GM12878 (cell line): ENCODE data around the gene CAMKK2. TPM values are rescaled to one million over a fixed set of nuclear protein-coding genes. Genes with fewer than 3 reads are reported as not detected.

Experiments
- EGR1 ChIP-seq, 2 experiments: IDR thresholded peaks; 1 replicate in 1 of 2; 2 replicates in 1 of 2; pipeline ENCODE4 v1.6.1; 2011 to 2012; ENCODE audit warnings: low read depth in 2 of 2, low read length in 2 of 2, borderline replicate concordance in 1 of 2, mild to moderate bottlenecking in 1 of 2, moderate library complexity in 1 of 2
- EP300 ChIP-seq, 2 experiments: fragments of 150-350 bp in 1 of 2; IDR thresholded peaks; 2 replicates each; pipeline ENCODE4 v1.6.1; 2011 to 2012; ENCODE audit warnings: low read depth in 2 of 2, low read length in 2 of 2, borderline replicate concordance in 1 of 2, improper control_type of control experiment in 1 of 2, inconsistent platforms in 1 of 2; ENCODE audit not compliant: control insufficient read depth in 1 of 2
- IKZF2 ChIP-seq, 2 experiments: fragments of 450-650 bp; IDR thresholded peaks; 2 replicates each; pipeline ENCODE4 v1.6.1; 2017; ENCODE audit warnings: mild to moderate bottlenecking in 2 of 2, moderate library complexity in 2 of 2
- LARP7 ChIP-seq: fragments of 450-650 bp; IDR thresholded peaks from 2 replicates; pipeline ENCODE4 v1.6.1; 2017; ENCODE audit warnings: mild to moderate bottlenecking
- MEF2B ChIP-seq: fragments of 450-650 bp; IDR thresholded peaks from 2 replicates; pipeline ENCODE4 v1.6.1; 2018; ENCODE audit warnings: mild to moderate bottlenecking, moderate library complexity; ENCODE audit not compliant: partially characterized antibody, poor library complexity, severe bottlenecking
- RAD51 ChIP-seq: fragments of 450-650 bp; IDR thresholded peaks from 2 replicates; pipeline ENCODE4 v1.6.1; 2016; ENCODE audit warnings: moderate library complexity, mild to moderate bottlenecking, inconsistent platforms
- SMAD5 ChIP-seq: IDR thresholded peaks from 2 replicates; pipeline ENCODE4 v1.6.1; 2016; ENCODE audit warnings: antibody characterized with exemption, low read depth
- SMARCA5 ChIP-seq: fragments of 450-650 bp; IDR thresholded peaks from 2 replicates; pipeline ENCODE4 v1.6.1; 2017; ENCODE audit warnings: mild to moderate bottlenecking
- SP1 ChIP-seq: IDR thresholded peaks from one replicate; pipeline ENCODE4 v1.6.1; 2011; ENCODE audit warnings: low read depth, low read length
- SPI1 ChIP-seq: IDR thresholded peaks from 2 replicates; pipeline ENCODE4 v1.6.1; 2011; ENCODE audit warnings: low read depth, mild to moderate bottlenecking, low read length, moderate library complexity, borderline replicate concordance; ENCODE audit not compliant: insufficient read depth
- STAT3 ChIP-seq: IDR thresholded peaks from 2 replicates; pipeline ENCODE4 v1.6.1; 2011; ENCODE audit warnings: low read depth, low read length, improper control_type of control experiment
- YBX1 ChIP-seq: fragments of 450-650 bp; IDR thresholded peaks from 2 replicates; pipeline ENCODE4 v1.6.1; 2016; ENCODE audit warnings: antibody characterized with exemption
- polyA plus RNA-seq, 11 experiments: library from polyadenylated mRNA; depleted of rRNA in 4 of 11; unstranded in 6 of 11; stranded (reverse) in 5 of 11; fragments of >200 nt; fragmentation: Nextera tagmentation in 4 of 11; fragmentation: Illumina TruSeq in 1 of 11; extraction: Ambion mirVana in 4 of 11; extraction: Trizol in 1 of 11; gene quantifications; 1 replicate in 1 of 11; 2 replicates in 10 of 11; pipeline versions ENCODE4 v1.2.1 to v1.2.3, GENCODE V29; 2011 to 2016; ENCODE audit warnings: inconsistent platforms in 2 of 11, missing spikeins in 2 of 11, low read depth in 1 of 11
- total RNA-seq, 4 experiments: library from RNA; depleted of rRNA in 3 of 4; stranded (reverse); fragments of >200 nt in 3 of 4; fragmentation: Illumina TruSeq in 1 of 4; extraction: Trizol in 1 of 4; gene quantifications; 2 replicates each; pipeline versions ENCODE4 v1.2.1 to v1.2.3, GENCODE V29; 2013 to 2021
- TF ChIP-seq, protein P1 (sequence below): IDR thresholded peaks from 2 replicates; pipeline ENCODE4 v1.6.1; 2012; ENCODE audit warnings: low read depth, low read length, improper control_type of control experiment
- TF ChIP-seq, protein P2 (sequence below): IDR thresholded peaks from 2 replicates; pipeline ENCODE4 v1.6.1; 2011; ENCODE audit warnings: borderline replicate concordance, low read depth, mild to moderate bottlenecking, moderate library complexity, mixed read lengths, low read length; ENCODE audit not compliant: insufficient read depth; ENCODE audit errors: extremely low read length
- TF ChIP-seq, protein P3 (sequence below): fragments of 450-650 bp; IDR thresholded peaks from 2 replicates; pipeline ENCODE4 v1.6.1; 2016; ENCODE audit warnings: mild to moderate bottlenecking
- TF ChIP-seq, protein P4 (sequence below): IDR thresholded peaks from 2 replicates; pipeline ENCODE4 v1.6.1; 2012; ENCODE audit warnings: low read length, inconsistent platforms
- TF ChIP-seq, protein P5 (sequence below): IDR thresholded peaks from 2 replicates; pipeline ENCODE4 v1.6.1; 2011; ENCODE audit warnings: low read depth, low read length, improper control_type of control experiment, borderline replicate concordance

The CAMKK2 gene
- total and polyA plus RNA-seq, 10 of the 15 experiments (the other 5 are each of a cell fraction or from before 2014, with no cell fraction given), result 5.2 to 40.6 (median 26.6) TPM

DNA sequence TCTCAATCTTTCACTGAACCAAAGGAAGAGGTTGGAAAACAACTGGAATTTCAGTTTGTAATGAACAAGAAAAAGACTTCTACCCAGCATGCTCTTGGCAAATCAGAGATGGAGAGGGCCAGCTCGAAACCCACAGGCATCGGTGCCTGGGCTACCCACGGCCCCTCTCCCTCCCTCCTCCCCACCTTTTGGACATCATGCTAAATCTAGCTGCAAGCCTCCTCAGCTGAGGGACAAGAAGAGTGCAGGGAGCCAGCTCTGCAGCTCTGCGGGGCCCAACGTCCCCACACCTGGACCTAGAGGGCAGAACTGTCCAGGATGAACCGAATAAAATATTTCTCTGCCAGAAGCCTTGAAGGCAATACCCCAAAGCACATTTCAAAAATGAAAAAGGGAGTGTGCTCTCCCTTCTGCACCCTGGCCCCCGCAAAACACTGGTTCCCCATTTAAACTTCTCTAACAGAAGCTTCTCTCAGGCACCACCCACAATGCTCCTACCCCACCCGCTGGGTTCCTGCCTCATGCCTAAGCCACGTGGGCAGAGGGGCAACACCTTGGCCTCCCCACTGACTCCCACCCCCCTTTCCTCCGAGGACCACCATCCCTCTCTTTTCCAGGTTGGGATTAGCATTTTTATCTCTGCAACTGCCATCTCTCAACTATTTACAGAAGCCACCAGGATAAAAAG is 8.2 kb downstream of the CAMKK2 start (continued):
- TF ChIP-seq, protein P1, sequence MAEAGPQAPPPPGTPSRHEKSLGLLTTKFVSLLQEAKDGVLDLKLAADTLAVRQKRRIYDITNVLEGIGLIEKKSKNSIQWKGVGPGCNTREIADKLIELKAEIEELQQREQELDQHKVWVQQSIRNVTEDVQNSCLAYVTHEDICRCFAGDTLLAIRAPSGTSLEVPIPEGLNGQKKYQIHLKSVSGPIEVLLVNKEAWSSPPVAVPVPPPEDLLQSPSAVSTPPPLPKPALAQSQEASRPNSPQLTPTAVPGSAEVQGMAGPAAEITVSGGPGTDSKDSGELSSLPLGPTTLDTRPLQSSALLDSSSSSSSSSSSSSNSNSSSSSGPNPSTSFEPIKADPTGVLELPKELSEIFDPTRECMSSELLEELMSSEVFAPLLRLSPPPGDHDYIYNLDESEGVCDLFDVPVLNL, result no peak
- TF ChIP-seq, protein P2, sequence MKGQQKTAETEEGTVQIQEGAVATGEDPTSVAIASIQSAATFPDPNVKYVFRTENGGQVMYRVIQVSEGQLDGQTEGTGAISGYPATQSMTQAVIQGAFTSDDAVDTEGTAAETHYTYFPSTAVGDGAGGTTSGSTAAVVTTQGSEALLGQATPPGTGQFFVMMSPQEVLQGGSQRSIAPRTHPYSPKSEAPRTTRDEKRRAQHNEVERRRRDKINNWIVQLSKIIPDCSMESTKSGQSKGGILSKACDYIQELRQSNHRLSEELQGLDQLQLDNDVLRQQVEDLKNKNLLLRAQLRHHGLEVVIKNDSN, result no peak
- TF ChIP-seq LARP7, result no peak
- TF ChIP-seq EGR1 (IDR thresholded peaks at IDR 0.05; ENCODE audit: borderline replicate concordance in 1 of 2, low read depth in 2 of 2, low read length in 2 of 2), result no peak
- TF ChIP-seq SMAD5, result no peak
- TF ChIP-seq EP300 (IDR thresholded peaks at IDR 0.05; ENCODE audit: borderline replicate concordance in 1 of 2, control insufficient read depth in 1 of 2, low read depth in 2 of 2, low read length in 2 of 2), result no peak
- TF ChIP-seq STAT3, result no peak
- TF ChIP-seq MEF2B, result peak; percentile 26
- TF ChIP-seq SMARCA5, result no peak
- TF ChIP-seq RAD51, result peak; percentile 75
- TF ChIP-seq IKZF2 (IDR thresholded peaks at IDR 0.05), result peak in 1 of 2 experiments; percentile 9; a peak in 1 of 4 replicates
- TF ChIP-seq, protein P3, sequence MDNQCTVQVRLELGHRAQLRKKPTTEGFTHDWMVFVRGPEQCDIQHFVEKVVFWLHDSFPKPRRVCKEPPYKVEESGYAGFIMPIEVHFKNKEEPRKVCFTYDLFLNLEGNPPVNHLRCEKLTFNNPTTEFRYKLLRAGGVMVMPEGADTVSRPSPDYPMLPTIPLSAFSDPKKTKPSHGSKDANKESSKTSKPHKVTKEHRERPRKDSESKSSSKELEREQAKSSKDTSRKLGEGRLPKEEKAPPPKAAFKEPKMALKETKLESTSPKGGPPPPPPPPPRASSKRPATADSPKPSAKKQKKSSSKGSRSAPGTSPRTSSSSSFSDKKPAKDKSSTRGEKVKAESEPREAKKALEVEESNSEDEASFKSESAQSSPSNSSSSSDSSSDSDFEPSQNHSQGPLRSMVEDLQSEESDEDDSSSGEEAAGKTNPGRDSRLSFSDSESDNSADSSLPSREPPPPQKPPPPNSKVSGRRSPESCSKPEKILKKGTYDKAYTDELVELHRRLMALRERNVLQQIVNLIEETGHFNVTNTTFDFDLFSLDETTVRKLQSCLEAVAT, result no peak
- TF ChIP-seq, protein P4, sequence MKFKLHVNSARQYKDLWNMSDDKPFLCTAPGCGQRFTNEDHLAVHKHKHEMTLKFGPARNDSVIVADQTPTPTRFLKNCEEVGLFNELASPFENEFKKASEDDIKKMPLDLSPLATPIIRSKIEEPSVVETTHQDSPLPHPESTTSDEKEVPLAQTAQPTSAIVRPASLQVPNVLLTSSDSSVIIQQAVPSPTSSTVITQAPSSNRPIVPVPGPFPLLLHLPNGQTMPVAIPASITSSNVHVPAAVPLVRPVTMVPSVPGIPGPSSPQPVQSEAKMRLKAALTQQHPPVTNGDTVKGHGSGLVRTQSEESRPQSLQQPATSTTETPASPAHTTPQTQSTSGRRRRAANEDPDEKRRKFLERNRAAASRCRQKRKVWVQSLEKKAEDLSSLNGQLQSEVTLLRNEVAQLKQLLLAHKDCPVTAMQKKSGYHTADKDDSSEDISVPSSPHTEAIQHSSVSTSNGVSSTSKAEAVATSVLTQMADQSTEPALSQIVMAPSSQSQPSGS, result no peak
- TF ChIP-seq, protein P5, sequence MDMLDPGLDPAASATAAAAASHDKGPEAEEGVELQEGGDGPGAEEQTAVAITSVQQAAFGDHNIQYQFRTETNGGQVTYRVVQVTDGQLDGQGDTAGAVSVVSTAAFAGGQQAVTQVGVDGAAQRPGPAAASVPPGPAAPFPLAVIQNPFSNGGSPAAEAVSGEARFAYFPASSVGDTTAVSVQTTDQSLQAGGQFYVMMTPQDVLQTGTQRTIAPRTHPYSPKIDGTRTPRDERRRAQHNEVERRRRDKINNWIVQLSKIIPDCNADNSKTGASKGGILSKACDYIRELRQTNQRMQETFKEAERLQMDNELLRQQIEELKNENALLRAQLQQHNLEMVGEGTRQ, result no peak
- TF ChIP-seq SP1, result no peak
- TF ChIP-seq YBX1, result no peak
- no peak for TF ChIP-seq SPI1
- TF ChIP-seq, all 136 proteins: peak for 4
